Hematopoietic multipotent progenitor cell (in vitro differentiated cells): ENCODE data around the gene PBX1. TPM values are rescaled to one million over a fixed set of nuclear protein-coding genes. Genes with fewer than 3 reads are reported as not detected.
A peak's percentile ranks its signal among the peaks of the same experiment; 100 is the strongest.

Experiments
- DNase-seq, 3 donors: peaks; one replicate each; pipeline ENCODE4 v3.0.0-alpha.2; 2011 to 2015; ENCODE audit warnings: low read depth in 2 of 3, low spot score in 2 of 3
- small RNA-seq: library from RNA; depleted of rRNA; stranded (forward); fragments of <200 nt; gene quantifications from one replicate; pipeline ENCODE3, GENCODE V24; 2012
- total RNA-seq: library from RNA; depleted of rRNA; stranded (reverse); fragments of >200 nt; gene quantifications from one replicate; pipeline ENCODE4 v1.2.3, GENCODE V29; 2012

PBX1 gene
- total RNA-seq, 1 donor = 26.9 TPM

- no peak for DNase-seq
These were observed 327.1 kb downstream of the PBX1 start for GRCh38 chr1:164886101-164886500.

GRCh38 chr1:164891615-164892014 lies 332.6 kb downstream of the PBX1 start:
- DNase-seq = peak in 2 of 3 donors; percentile 1 to 9

DNA sequence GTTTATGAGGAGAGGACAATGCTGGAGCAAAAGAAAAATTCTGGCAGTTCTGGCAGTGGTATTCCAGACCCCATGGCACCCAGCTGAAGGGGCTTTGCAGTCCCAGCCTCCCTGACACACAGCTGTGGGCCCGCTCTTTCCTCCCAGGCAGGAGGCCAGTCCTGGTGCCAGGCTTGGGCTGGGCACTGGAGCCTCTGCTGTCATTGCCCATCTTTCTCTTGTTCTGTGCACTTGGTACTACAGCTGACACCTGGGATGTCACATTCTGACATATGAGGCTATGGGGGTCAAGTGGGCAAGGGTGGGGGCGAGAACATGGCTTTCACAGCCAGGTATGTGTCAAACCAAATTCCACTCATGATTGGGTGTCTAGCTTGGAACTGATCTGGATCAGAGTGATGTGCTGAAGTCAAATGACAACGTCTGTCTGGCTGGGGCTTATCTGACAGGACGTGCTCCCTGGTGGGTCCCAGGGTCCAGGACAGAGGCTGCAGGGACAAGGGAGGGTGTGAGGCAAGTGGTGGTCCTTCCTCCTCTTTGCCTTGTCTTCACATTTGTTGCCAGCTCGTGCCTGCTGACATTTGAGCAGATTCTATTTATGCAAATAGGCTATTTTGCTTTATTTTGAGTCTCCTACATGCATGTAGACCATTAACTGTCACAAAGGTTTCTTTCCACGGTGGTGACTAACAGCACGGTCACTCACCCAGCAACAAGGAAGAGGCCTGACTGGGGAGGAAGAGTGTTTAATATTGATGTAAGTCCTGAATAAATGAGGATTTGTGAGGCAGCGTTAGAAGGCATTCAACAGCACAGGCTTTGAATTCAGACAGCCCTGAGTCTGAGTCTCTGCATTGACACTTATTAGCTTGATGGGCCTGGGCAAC lies 336.3 kb downstream of the PBX1 start:
- DNase-seq = no peak

DNA sequence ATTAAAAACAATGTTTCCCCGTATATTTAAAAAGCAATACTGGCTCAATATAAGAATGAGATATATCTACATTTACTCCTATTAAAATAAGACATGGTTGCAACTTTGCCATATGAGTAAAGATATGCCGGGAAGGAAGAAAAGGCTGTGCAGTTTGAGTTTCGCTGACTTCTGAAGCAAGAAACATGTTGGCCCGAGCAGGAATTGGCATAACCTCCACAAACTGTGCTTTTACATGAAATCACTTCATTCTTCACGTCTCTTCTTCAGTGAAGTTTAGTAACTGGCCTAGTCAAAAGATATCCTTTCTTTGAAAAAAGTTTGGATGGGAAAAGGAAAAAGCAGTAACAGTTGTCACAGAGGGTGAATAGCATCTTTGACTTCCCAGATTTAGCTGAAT lies 342.0 kb downstream of the PBX1 start:
- DNase-seq = no peak

Small RNAs within 50 kb of the gene (small RNA-seq; reads per million reads assigned to genes)
- gene RF00017 (not detected), gene RF00019 (not detected), gene RNU6-171P (not detected)
